ENCODE results near the gene FAM200C. TPM values are rescaled to one million over a fixed set of nuclear protein-coding genes. Genes with fewer than 3 reads are reported as not detected.

Gene FAM200C
- total and polyA plus RNA-seq, 9 of the 15 experiments (the other 6 are each of a cell fraction or from before 2014, with no cell fraction given) = 1.3 to 7.0 (median 1.8) TPM

DNA sequence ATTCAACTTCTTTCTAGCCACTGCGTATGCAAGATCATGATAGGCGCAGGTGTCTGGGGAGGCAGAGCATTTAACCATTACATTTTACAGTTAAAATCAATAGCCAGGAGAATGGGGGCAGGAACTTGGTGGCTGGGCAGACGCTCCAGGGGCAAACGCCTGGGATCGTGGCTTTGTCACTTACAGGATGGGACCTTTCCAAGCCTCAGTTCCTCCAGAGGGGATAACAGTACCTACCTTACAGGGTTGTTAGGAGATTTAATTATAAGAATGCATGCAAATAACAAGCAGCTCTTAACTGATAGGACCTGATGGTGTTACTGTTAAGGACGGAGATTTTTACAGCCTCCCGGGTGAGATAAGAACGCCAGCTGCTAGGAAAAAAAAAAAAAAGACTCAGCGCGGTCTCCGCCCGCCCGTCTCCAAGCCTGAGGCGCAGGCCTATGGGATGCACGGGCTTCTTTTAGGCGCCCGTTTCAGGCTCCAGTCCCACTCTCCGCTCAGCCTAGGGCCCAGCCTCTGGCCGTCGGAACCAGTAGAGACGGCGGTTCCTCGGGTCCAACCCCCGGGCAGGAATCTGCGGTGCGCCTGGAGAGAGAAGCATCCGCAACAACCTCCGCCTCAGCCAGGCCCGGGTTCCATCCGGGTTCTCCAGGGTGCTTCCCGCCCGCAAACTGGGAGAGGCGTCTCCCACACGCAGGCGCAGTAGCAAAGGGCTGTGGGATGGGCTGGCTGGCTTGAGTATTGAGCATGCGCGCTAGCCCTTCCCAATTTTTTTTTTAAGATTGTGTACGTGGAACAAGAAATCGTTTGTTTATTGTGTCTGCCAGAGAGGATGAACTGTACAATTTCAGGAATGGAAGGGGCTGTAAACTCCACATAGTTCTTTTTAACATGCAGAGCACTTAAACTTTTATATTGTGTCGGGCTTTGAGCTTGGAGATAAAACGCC lies at the start of gene FAM200C (continued):
- TF ChIP-seq, protein P1, sequence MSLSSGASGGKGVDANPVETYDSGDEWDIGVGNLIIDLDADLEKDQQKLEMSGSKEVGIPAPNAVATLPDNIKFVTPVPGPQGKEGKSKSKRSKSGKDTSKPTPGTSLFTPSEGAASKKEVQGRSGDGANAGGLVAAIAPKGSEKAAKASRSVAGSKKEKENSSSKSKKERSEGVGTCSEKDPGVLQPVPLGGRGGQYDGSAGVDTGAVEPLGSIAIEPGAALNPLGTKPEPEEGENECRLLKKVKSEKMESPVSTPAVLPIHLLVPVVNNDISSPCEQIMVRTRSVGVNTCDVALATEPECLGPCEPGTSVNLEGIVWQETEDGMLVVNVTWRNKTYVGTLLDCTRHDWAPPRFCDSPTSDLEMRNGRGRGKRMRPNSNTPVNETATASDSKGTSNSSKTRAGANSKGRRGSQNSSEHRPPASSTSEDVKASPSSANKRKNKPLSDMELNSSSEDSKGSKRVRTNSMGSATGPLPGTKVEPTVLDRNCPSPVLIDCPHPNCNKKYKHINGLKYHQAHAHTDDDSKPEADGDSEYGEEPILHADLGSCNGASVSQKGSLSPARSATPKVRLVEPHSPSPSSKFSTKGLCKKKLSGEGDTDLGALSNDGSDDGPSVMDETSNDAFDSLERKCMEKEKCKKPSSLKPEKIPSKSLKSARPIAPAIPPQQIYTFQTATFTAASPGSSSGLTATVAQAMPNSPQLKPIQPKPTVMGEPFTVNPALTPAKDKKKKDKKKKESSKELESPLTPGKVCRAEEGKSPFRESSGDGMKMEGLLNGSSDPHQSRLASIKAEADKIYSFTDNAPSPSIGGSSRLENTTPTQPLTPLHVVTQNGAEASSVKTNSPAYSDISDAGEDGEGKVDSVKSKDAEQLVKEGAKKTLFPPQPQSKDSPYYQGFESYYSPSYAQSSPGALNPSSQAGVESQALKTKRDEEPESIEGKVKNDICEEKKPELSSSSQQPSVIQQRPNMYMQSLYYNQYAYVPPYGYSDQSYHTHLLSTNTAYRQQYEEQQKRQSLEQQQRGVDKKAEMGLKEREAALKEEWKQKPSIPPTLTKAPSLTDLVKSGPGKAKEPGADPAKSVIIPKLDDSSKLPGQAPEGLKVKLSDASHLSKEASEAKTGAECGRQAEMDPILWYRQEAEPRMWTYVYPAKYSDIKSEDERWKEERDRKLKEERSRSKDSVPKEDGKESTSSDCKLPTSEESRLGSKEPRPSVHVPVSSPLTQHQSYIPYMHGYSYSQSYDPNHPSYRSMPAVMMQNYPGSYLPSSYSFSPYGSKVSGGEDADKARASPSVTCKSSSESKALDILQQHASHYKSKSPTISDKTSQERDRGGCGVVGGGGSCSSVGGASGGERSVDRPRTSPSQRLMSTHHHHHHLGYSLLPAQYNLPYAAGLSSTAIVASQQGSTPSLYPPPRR (CRISPR knock-in tag; IDR thresholded peaks at IDR 0.05; ENCODE audit: borderline replicate concordance) = no peak
- TF ChIP-seq KDM4B (IDR thresholded peaks at IDR 0.05; ENCODE audit: borderline replicate concordance in 2 of 2, low read depth in 1 of 2) = no peak
- peak; percentile 100 for TF ChIP-seq ZFX (CRISPR knock-in tag; IDR thresholded peaks at IDR 0.05)
- peak; percentile 89 for TF ChIP-seq POLR2H (tag; IDR thresholded peaks at IDR 0.05; ENCODE audit: low read depth)
- TF ChIP-seq MYC (IDR thresholded peaks at IDR 0.05; ENCODE audit: low read depth, low read length) = peak; percentile 27; the same call in 1 of the 2 replicates
- TF ChIP-seq MYC (CRISPR knock-in tag; IDR thresholded peaks at IDR 0.05; ENCODE audit: borderline replicate concordance, low read depth) = no peak
- TF ChIP-seq, protein P2, sequence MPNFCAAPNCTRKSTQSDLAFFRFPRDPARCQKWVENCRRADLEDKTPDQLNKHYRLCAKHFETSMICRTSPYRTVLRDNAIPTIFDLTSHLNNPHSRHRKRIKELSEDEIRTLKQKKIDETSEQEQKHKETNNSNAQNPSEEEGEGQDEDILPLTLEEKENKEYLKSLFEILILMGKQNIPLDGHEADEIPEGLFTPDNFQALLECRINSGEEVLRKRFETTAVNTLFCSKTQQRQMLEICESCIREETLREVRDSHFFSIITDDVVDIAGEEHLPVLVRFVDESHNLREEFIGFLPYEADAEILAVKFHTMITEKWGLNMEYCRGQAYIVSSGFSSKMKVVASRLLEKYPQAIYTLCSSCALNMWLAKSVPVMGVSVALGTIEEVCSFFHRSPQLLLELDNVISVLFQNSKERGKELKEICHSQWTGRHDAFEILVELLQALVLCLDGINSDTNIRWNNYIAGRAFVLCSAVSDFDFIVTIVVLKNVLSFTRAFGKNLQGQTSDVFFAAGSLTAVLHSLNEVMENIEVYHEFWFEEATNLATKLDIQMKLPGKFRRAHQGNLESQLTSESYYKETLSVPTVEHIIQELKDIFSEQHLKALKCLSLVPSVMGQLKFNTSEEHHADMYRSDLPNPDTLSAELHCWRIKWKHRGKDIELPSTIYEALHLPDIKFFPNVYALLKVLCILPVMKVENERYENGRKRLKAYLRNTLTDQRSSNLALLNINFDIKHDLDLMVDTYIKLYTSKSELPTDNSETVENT (CRISPR knock-in tag; IDR thresholded peaks at IDR 0.05) = peak; percentile 74; the same call in 1 of the 2 replicates
- TF ChIP-seq NR4A1 (CRISPR knock-in tag; IDR thresholded peaks at IDR 0.05) = no peak
- 0 out of 2 replicates have a peak, but pooled peaks have one; percentile 62 for TF ChIP-seq NR4A1 (tag; IDR thresholded peaks at IDR 0.05)
- TF ChIP-seq SMARCE1 (IDR thresholded peaks at IDR 0.05) = peak; percentile 50
- no peak for TF ChIP-seq ZNF780A (CRISPR knock-in tag; IDR thresholded peaks at IDR 0.05)
- TF ChIP-seq SREBF1 (IDR thresholded peaks at IDR 0.05; ENCODE audit: borderline replicate concordance, low read depth, low read length) = no peak
- TF ChIP-seq KAT7 (CRISPR knock-in tag; IDR thresholded peaks at IDR 0.05; ENCODE audit: borderline replicate concordance) = peak; percentile 75; the same call in 1 of the 2 replicates
- no peak for TF ChIP-seq BDP1 (IDR thresholded peaks at IDR 0.05; ENCODE audit: insufficient read depth, insufficient read length)
- TF ChIP-seq, protein P3, sequence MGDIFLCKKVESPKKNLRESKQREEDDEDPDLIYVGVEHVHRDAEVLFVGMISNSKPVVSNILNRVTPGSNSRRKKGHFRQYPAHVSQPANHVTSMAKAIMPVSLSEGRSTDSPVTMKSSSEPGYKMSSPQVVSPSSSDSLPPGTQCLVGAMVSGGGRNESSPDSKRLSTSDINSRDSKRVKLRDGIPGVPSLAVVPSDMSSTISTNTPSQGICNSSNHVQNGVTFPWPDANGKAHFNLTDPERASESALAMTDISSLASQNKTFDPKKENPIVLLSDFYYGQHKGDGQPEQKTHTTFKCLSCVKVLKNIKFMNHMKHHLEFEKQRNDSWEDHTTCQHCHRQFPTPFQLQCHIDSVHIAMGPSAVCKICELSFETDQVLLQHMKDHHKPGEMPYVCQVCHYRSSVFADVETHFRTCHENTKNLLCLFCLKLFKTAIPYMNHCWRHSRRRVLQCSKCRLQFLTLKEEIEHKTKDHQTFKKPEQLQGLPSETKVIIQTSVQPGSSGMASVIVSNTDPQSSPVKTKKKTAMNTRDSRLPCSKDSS (IDR thresholded peaks at IDR 0.05; ENCODE audit: low read depth, partially characterized antibody) = no peak
- TF ChIP-seq, protein P4, sequence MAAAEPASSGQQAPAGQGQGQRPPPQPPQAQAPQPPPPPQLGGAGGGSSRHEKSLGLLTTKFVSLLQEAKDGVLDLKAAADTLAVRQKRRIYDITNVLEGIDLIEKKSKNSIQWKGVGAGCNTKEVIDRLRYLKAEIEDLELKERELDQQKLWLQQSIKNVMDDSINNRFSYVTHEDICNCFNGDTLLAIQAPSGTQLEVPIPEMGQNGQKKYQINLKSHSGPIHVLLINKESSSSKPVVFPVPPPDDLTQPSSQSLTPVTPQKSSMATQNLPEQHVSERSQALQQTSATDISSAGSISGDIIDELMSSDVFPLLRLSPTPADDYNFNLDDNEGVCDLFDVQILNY (CRISPR knock-in tag; IDR thresholded peaks at IDR 0.05) = no peak
- TF ChIP-seq ZNF551 (CRISPR knock-in tag; IDR thresholded peaks at IDR 0.05) = no peak

All from K562 (cell line).